ENCODE results near the gene ABCA7. TPM values are rescaled to one million over a fixed set of nuclear protein-coding genes. Genes with fewer than 3 reads are reported as not detected.

The ABCA7 gene
- total and polyA plus RNA-seq, 12 donors = 2.1 to 109 (median 18.8) TPM

- no peaks in the 10 kb centered on the region for H3K27me3 ChIP-seq
- peak; percentile 57 to 80 (median 72) for DNase-seq
- no peaks in the 10 kb centered on the region for H3K9me3 ChIP-seq (replicated peaks in 1 of 3)
- peak within 1 kb of the TSS in 3 of 5 donors; percentile 74 to 92 (median 87) for H3K27ac ChIP-seq
- H3K36me3 ChIP-seq (replicated peaks in 1 of 2) = no peaks in the 10 kb centered on the region
- 4 to 37% (median 9%) methylated on average over 8 to 63 of the region's 63 CpGs for WGBS, 4 donors
- intact Hi-C loops (cut with DNase I) = no loop called here
- peak within 1 kb of the TSS in 2 of 4 donors; percentile 14 to 68 for H3K4me3 ChIP-seq
- TF ChIP-seq CTCF (IDR thresholded peaks at IDR 0.05) = no peak
- peak; percentile 58 to 61 for TF ChIP-seq POLR2A (IDR thresholded peaks at IDR 0.05)
- peaks cover 0 to 13% of the 10 kb centered on the region in 2 donors for H3K4me1 ChIP-seq (replicated peaks in 1 of 2)
Measured at GRCh38 chr19:1025960-1026782, 13.7 kb upstream of the ABCA7 start, which contains the start of gene CNN2. Gene CNN2 (plus strand): TSS chr19:1026608. CDS start chr19:1026662, 54 bp downstream.

DNA sequence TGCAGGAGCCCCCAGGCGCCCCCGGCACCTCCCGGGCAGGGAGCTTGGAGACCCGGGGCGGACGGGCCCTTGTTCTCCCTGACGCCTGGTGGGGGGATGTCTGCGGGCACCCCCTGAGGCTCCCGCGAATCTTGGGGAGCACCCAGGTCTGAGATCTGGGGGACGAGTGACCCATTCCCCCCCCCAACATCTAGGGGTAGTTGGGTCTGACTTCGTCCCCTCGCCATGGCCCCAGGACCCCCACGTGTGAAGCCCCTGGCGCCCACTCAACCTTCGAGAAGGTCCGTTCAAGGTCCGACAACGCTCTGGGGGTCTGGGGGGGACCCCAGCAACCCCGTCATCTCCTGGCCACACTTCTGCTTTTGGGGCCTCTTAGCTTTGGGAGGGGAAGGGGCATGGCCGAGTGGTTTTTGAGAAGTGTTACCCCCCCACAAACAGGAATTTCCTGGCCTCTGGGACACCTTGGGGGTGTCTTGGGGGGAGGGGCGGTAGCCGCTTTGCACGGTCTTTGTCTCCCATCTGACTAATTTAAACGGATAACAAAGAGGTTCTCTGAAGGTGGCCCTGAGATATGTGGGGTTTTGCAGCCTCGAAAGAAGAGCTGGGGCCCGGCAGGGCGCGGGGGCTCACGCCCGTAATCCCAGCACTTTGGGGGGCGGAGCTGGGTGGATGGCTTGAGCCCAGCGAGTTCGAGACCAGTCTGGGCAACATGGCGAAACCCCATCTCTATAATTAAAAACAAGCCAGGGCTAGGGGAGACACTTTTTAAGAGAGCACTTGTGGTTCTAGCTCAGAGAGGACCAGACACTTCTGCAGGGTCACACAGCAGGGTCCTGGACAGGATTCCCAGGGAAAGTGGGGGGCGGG lies 12.9 kb upstream of the ABCA7 start:
- H3K27me3 ChIP-seq = no peaks in the 10 kb centered on the region
- peaks cover 0 to under 1% of the 10 kb centered on the region in 2 donors for H3K36me3 ChIP-seq (replicated peaks in 1 of 2)
- intact Hi-C loops (cut with DNase I) = no loop called here
- peak overlapping the region in 3 of 5 donors; percentile 74 to 92 (median 87) for H3K27ac ChIP-seq
- peak overlapping the region in 2 of 4 donors; percentile 14 to 68 for H3K4me3 ChIP-seq
- TF ChIP-seq CTCF (IDR thresholded peaks at IDR 0.05) (no peak), POLR2A (IDR thresholded peaks at IDR 0.05) (no peak)
- 3 to 12% (median 7%) methylated on average over 9 to 36 of the region's 36 CpGs for WGBS, 4 donors
- DNase-seq = no peak
- H3K9me3 ChIP-seq (replicated peaks in 1 of 3) = no peaks in the 10 kb centered on the region
- peaks cover 0 to 13% of the 10 kb centered on the region in 2 donors for H3K4me1 ChIP-seq (replicated peaks in 1 of 2)

DNA sequence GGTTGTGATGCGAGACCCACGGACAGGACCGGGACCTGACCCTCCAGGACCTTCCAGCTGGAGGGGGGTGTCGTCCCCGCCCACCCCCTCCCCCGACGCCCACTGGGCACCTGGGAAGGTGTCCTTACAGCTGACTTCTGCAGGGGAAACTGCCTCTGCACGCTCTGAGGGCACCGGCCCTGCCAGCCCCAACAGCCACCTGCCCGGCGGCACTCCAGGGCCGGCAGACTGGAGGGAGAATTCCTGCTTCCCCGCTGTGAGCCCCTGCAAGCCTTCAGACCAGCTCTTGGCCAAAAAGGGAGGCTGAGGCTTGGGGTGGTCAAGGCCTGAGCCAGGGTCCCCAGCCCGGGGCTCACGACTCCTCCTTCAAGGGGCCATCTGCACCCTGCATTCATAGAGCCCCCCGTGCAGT lies 12.3 kb upstream of the ABCA7 start:
- Histone ChIP-seq H3K4me1 (replicated peaks in 1 of 2) (peaks cover 0 to 13% of the 10 kb centered on the region in 2 donors), H3K9me3 (replicated peaks in 1 of 3) (no peaks in the 10 kb centered on the region), H3K36me3 (replicated peaks in 1 of 2) (peaks cover 0 to 7% of the 10 kb centered on the region in 2 donors), H3K27ac (peak overlapping the region in 4 of 5 donors; percentile 35 to 92 (median 66)), H3K4me3 (peak overlapping the region in 2 of 4 donors; percentile 14 to 68), H3K27me3 (no peaks in the 10 kb centered on the region)
- WGBS, 4 donors = 7 to 28% (median 19%) methylated on average over 3 to 16 of the region's 16 CpGs
- intact Hi-C loops (cut with DNase I) = no loop called here
- DNase-seq = no peak
- TF ChIP-seq POLR2A (IDR thresholded peaks at IDR 0.05) = no peak
- TF ChIP-seq CTCF (IDR thresholded peaks at IDR 0.05) = no peak

Data from adrenal gland (tissue), 12 donors.